K562 (cell line): ENCODE results near the gene GCDH. TPM values are rescaled to one million over a fixed set of nuclear protein-coding genes. Genes with fewer than 3 reads are reported as not detected.

Experiments
- BRF1 ChIP-seq: IDR thresholded peaks from 3 replicates; pipeline ENCODE4 v1.6.1; 2011; ENCODE audit warnings: borderline replicate concordance, mild to moderate bottlenecking; ENCODE audit not compliant: insufficient read length; ENCODE audit errors: extremely low read depth
- ETS2 ChIP-seq: IDR thresholded peaks from 2 replicates; pipeline ENCODE4 v1.6.1; 2016; ENCODE audit warnings: borderline replicate concordance, missing genetic modification characterization, mild to moderate bottlenecking, moderate library complexity, missing compliant biosample characterization; ENCODE audit not compliant: poor library complexity, severe bottlenecking
- ETV5 ChIP-seq: sonication (generic); formaldehyde crosslinking; IDR thresholded peaks from 2 replicates; pipeline ENCODE4 v1.4.0; 2020; ENCODE audit warnings: low read depth, mild to moderate bottlenecking, missing genetic modification reagents
- FOXA3 ChIP-seq, 2 experiments: fragments of 450-650 bp in 1 of 2; sonication (generic) in 1 of 2; formaldehyde crosslinking; IDR thresholded peaks in 1 of 2; conservative IDR thresholded peaks in 1 of 2; 2 replicates each; pipeline versions ENCODE4 v1.4.0 to v1.8.0; 2020 to 2022; ENCODE audit warnings: mild to moderate bottlenecking in 2 of 2, missing genetic modification reagents in 1 of 2
- ZBTB7A ChIP-seq: IDR thresholded peaks from 2 replicates; pipeline ENCODE4 v1.6.1; 2011; ENCODE audit warnings: low read depth, mild to moderate bottlenecking, low read length, moderate library complexity, borderline replicate concordance; ENCODE audit not compliant: control insufficient read depth
- ZNF224 ChIP-seq: sonication (generic); formaldehyde crosslinking; IDR thresholded peaks from 2 replicates; pipeline ENCODE4 v1.8.0; 2022; ENCODE audit warnings: mild to moderate bottlenecking, missing genetic modification reagents
- ZNF830 ChIP-seq: fragments of 250-450 bp; sonication (Bioruptor Pico); IDR thresholded peaks from 2 replicates; pipeline ENCODE4 v1.5.0; 2021; ENCODE audit warnings: mild to moderate bottlenecking
- polyA plus RNA-seq, 8 experiments: library from polyadenylated mRNA; depleted of rRNA in 4 of 8; stranded (reverse) in 5 of 8; unstranded in 3 of 8; fragments of >200 nt; fragmentation: Nextera tagmentation in 2 of 8; fragmentation: Illumina TruSeq in 1 of 8; extraction: Ambion mirVana in 2 of 8; extraction: Trizol in 1 of 8; gene quantifications; 2 replicates each; pipeline versions ENCODE4 v1.2.1 to v1.2.3, GENCODE V29; 2011 to 2014; ENCODE audit warnings: inconsistent platforms in 1 of 8, missing spikeins in 1 of 8
- total RNA-seq, 7 experiments: library from RNA; depleted of rRNA in 6 of 7; stranded (reverse); fragments of >200 nt in 6 of 7; fragmentation: Illumina TruSeq in 2 of 7; extraction: Trizol in 2 of 7; gene quantifications; 2 replicates each; pipeline versions ENCODE4 v1.2.1 to v1.2.3, GENCODE V29; 2011 to 2021; ENCODE audit warnings: low replicate concordance in 1 of 7
- TF ChIP-seq, protein P1 (sequence below), 2 experiments: fragments of 450-650 bp in 1 of 2; sonication (generic) in 1 of 2; formaldehyde crosslinking; conservative IDR thresholded peaks; 2 replicates each; pipeline versions ENCODE4 v1.4.0 to v1.8.1; 2020 to 2022; ENCODE audit warnings: mild to moderate bottlenecking in 1 of 2, missing genetic modification reagents in 1 of 2
- TF ChIP-seq, protein P2 (sequence below), 2 experiments: fragments of 450-650 bp in 1 of 2; sonication (generic) in 1 of 2; formaldehyde crosslinking in 1 of 2; IDR thresholded peaks; 2 replicates each; pipeline versions ENCODE4 v1.7.1 to v1.9.0; 2016 to 2022; ENCODE audit warnings: inconsistent platforms in 1 of 2, mild to moderate bottlenecking in 1 of 2, missing genetic modification reagents in 1 of 2
- TF ChIP-seq, protein P3 (sequence below): fragments of 450-650 bp; IDR thresholded peaks from 2 replicates; pipeline ENCODE4 v1.6.1; 2017; ENCODE audit warnings: antibody characterized with exemption, mild to moderate bottlenecking

GCDH gene
- total and polyA plus RNA-seq, 9 of the 15 experiments (the other 6 are each of a cell fraction or from before 2014, with no cell fraction given) = 2.9 to 50.8 (median 19.1) TPM

DNA sequence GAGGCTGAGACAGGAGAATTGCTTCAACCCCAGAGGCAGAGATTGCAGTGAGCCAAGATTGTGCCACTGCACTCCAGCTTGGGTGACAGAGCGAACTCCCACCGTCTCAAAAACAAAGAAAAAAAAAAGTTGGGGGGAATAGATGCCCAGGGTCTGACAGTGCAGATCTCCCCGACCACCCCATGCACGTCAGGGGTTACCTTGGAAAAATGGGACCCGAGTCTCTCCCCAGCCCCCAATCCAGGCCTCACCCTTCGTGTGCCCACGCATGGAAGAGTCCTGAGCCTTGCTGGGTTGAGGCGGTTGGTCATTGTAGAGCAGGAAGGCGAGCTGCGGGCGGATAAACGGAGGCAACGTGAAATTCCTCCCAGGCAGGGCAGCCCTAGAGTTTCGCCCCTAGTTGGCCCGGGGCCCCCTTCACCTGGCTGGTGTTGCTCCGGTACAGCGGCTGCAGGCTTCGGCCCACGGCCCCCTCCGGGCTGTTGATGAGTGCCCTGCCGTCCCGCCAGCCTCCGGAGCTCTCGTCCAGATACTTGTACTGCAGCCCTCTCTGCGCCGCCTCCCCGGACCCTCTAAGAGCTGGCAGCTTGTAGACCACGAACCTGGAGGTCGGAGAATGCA is 10.3 kb upstream of the GCDH start (continued):
- TF ChIP-seq, protein P1, sequence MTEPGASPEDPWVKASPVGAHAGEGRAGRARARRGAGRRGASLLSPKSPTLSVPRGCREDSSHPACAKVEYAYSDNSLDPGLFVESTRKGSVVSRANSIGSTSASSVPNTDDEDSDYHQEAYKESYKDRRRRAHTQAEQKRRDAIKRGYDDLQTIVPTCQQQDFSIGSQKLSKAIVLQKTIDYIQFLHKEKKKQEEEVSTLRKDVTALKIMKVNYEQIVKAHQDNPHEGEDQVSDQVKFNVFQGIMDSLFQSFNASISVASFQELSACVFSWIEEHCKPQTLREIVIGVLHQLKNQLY (CRISPR knock-in tag; conservative IDR thresholded peaks at IDR 0.05) = no peak
- TF ChIP-seq ZNF830 (CRISPR knock-in tag) (no peak), BRF1 (no peak), ETS2 (tag) (no peak), ETV5 (CRISPR knock-in tag) (no peak), ZBTB7A (no peak), ZNF224 (CRISPR knock-in tag) (0 out of 2 replicates have a peak, but pooled peaks have one; percentile 51), FOXA3 (CRISPR knock-in tag; conservative IDR thresholded peaks at IDR 0.05 in 1 of 2, IDR thresholded peaks at IDR 0.05 in 1 of 2) (no peak)
- TF ChIP-seq, protein P2, sequence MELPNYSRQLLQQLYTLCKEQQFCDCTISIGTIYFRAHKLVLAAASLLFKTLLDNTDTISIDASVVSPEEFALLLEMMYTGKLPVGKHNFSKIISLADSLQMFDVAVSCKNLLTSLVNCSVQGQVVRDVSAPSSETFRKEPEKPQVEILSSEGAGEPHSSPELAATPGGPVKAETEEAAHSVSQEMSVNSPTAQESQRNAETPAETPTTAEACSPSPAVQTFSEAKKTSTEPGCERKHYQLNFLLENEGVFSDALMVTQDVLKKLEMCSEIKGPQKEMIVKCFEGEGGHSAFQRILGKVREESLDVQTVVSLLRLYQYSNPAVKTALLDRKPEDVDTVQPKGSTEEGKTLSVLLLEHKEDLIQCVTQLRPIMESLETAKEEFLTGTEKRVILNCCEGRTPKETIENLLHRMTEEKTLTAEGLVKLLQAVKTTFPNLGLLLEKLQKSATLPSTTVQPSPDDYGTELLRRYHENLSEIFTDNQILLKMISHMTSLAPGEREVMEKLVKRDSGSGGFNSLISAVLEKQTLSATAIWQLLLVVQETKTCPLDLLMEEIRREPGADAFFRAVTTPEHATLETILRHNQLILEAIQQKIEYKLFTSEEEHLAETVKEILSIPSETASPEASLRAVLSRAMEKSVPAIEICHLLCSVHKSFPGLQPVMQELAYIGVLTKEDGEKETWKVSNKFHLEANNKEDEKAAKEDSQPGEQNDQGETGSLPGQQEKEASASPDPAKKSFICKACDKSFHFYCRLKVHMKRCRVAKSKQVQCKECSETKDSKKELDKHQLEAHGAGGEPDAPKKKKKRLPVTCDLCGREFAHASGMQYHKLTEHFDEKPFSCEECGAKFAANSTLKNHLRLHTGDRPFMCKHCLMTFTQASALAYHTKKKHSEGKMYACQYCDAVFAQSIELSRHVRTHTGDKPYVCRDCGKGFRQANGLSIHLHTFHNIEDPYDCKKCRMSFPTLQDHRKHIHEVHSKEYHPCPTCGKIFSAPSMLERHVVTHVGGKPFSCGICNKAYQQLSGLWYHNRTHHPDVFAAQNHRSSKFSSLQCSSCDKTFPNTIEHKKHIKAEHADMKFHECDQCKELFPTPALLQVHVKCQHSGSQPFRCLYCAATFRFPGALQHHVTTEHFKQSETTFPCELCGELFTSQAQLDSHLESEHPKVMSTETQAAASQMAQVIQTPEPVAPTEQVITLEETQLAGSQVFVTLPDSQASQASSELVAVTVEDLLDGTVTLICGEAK (IDR thresholded peaks at IDR 0.05) = peak; percentile 30; the same call in 1 of the 2 replicates
- TF ChIP-seq, protein P2 (CRISPR knock-in tag; IDR thresholded peaks at IDR 0.05) = no peak
- TF ChIP-seq, protein P3, sequence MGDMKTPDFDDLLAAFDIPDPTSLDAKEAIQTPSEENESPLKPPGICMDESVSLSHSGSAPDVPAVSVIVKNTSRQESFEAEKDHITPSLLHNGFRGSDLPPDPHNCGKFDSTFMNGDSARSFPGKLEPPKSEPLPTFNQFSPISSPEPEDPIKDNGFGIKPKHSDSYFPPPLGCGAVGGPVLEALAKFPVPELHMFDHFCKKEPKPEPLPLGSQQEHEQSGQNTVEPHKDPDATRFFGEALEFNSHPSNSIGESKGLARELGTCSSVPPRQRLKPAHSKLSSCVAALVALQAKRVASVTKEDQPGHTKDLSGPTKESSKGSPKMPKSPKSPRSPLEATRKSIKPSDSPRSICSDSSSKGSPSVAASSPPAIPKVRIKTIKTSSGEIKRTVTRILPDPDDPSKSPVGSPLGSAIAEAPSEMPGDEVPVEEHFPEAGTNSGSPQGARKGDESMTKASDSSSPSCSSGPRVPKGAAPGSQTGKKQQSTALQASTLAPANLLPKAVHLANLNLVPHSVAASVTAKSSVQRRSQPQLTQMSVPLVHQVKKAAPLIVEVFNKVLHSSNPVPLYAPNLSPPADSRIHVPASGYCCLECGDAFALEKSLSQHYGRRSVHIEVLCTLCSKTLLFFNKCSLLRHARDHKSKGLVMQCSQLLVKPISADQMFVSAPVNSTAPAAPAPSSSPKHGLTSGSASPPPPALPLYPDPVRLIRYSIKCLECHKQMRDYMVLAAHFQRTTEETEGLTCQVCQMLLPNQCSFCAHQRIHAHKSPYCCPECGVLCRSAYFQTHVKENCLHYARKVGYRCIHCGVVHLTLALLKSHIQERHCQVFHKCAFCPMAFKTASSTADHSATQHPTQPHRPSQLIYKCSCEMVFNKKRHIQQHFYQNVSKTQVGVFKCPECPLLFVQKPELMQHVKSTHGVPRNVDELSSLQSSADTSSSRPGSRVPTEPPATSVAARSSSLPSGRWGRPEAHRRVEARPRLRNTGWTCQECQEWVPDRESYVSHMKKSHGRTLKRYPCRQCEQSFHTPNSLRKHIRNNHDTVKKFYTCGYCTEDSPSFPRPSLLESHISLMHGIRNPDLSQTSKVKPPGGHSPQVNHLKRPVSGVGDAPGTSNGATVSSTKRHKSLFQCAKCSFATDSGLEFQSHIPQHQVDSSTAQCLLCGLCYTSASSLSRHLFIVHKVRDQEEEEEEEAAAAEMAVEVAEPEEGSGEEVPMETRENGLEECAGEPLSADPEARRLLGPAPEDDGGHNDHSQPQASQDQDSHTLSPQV = no peak
